H9 (cell line): ENCODE results near the gene CXCL6. TPM values are rescaled to one million over a fixed set of nuclear protein-coding genes. Genes with fewer than 3 reads are reported as not detected.

Source experiments
- DNase-seq: peaks from one replicate; pipeline ENCODE4 v3.0.0-alpha.2; 2017
- H2AFZ ChIP-seq: one replicate; pipeline ENCODE4 v1.6.1; 2013; ENCODE audit warnings: mild to moderate bottlenecking, low read length, control low read depth, moderate library complexity
- H2AK5ac ChIP-seq: 2 replicates; pipeline ENCODE4 v1.6.1; 2013; ENCODE audit warnings: low read length, control low read depth, mixed read lengths; ENCODE audit not compliant: insufficient read length
- H2BK120ac ChIP-seq: one replicate; pipeline ENCODE4 v1.6.1; 2013; ENCODE audit warnings: low read depth, mild to moderate bottlenecking, low read length, control low read depth, inconsistent platforms; ENCODE audit not compliant: poor library complexity, severe bottlenecking
- H2BK12ac ChIP-seq: 2 replicates; pipeline ENCODE4 v1.6.1; 2013; ENCODE audit warnings: low read length, control low read depth, mixed read lengths, low read depth; ENCODE audit not compliant: insufficient read length
- H2BK15ac ChIP-seq: 2 replicates; pipeline ENCODE4 v1.6.1; 2013; ENCODE audit warnings: low read depth, low read length, control low read depth
- H2BK20ac ChIP-seq: one replicate; pipeline ENCODE4 v1.6.1; 2013; ENCODE audit warnings: low read depth, mild to moderate bottlenecking, low read length, control low read depth, inconsistent platforms; ENCODE audit not compliant: poor library complexity, severe bottlenecking
- H2BK5ac ChIP-seq: 2 replicates; pipeline ENCODE4 v1.6.1; 2013; ENCODE audit warnings: low read length, control low read depth, mixed read lengths; ENCODE audit not compliant: insufficient read length
- H3K14ac ChIP-seq: 2 replicates; pipeline ENCODE4 v1.6.1; 2013; ENCODE audit warnings: low read length, control low read depth; ENCODE audit not compliant: insufficient read depth
- H3K18ac ChIP-seq: 2 replicates; pipeline ENCODE4 v1.6.1; 2013; ENCODE audit warnings: low read depth, mild to moderate bottlenecking, mixed read lengths, low read length, control low read depth; ENCODE audit not compliant: insufficient read length
- H3K23ac ChIP-seq: 2 replicates; pipeline ENCODE4 v1.6.1; 2013; ENCODE audit warnings: low read length, control low read depth, mixed read lengths, low read depth; ENCODE audit not compliant: insufficient read length
- H3K23me2 ChIP-seq: 2 replicates; pipeline ENCODE4 v1.6.1; 2013; ENCODE audit warnings: low read depth, mild to moderate bottlenecking, mixed read lengths, low read length, control low read depth; ENCODE audit not compliant: insufficient read length, poor library complexity, severe bottlenecking
- H3K27ac ChIP-seq: 2 replicates; pipeline ENCODE4 v1.5.1; 2013; ENCODE audit warnings: low read length, control low read depth, mixed read lengths, low read depth; ENCODE audit not compliant: insufficient read length
- H3K27me3 ChIP-seq: 2 replicates; pipeline ENCODE4 v1.6.1; 2013; ENCODE audit warnings: low read length, control low read depth, inconsistent platforms; ENCODE audit not compliant: insufficient read depth
- H3K4ac ChIP-seq: 2 replicates; pipeline ENCODE4 v1.6.1; 2013; ENCODE audit warnings: low read depth, mild to moderate bottlenecking, control low read depth, inconsistent platforms, low read length, moderate library complexity
- H3K4me1 ChIP-seq: 2 replicates; pipeline ENCODE4 v1.6.1; 2013; ENCODE audit warnings: low read length, control low read depth, inconsistent platforms; ENCODE audit not compliant: insufficient read depth
- H3K4me2 ChIP-seq: 2 replicates; pipeline ENCODE4 v1.6.1; 2013; ENCODE audit warnings: low read length, control low read depth, mixed read lengths; ENCODE audit not compliant: insufficient read length, insufficient read depth
- H3K56ac ChIP-seq: 2 replicates; pipeline ENCODE4 v1.6.1; 2013; ENCODE audit warnings: low read depth, mild to moderate bottlenecking, mixed read lengths, low read length, control low read depth; ENCODE audit not compliant: insufficient read length
- H3K79me1 ChIP-seq: 2 replicates; pipeline ENCODE4 v1.6.1; 2013; ENCODE audit warnings: low read depth, mild to moderate bottlenecking, moderate library complexity, low read length, control low read depth, inconsistent platforms; ENCODE audit not compliant: insufficient read depth, poor library complexity, severe bottlenecking
- H3K79me2 ChIP-seq: 2 replicates; pipeline ENCODE4 v1.6.1; 2013; ENCODE audit warnings: low read length, control low read depth, inconsistent platforms; ENCODE audit not compliant: insufficient read depth
- H3K9ac ChIP-seq: 2 replicates; pipeline ENCODE4 v1.6.1; 2013; ENCODE audit warnings: low read length, control low read depth, mixed read lengths; ENCODE audit not compliant: insufficient read length; ENCODE audit errors: extremely low read depth
- H3K9me3 ChIP-seq: one replicate; pipeline ENCODE4 v1.6.1; 2013; ENCODE audit warnings: low read depth, low read length, inconsistent platforms; ENCODE audit not compliant: control insufficient read depth
- H3T11ph ChIP-seq: one replicate; pipeline ENCODE4 v1.6.1; 2013; ENCODE audit warnings: mild to moderate bottlenecking, low read length, control low read depth, inconsistent platforms
- H4K20me1 ChIP-seq: one replicate; pipeline ENCODE4 v1.6.1; 2013; ENCODE audit not compliant: control insufficient read depth, insufficient read length, insufficient read depth
- H4K5ac ChIP-seq: 2 replicates; pipeline ENCODE4 v1.6.1; 2013; ENCODE audit warnings: low read depth, mild to moderate bottlenecking, mixed read lengths, low read length, control low read depth; ENCODE audit not compliant: insufficient read length
- H4K8ac ChIP-seq: replicated peaks from 2 replicates; pipeline ENCODE4 v1.6.1; 2013; ENCODE audit warnings: low read length, control low read depth, mixed read lengths, low read depth; ENCODE audit not compliant: insufficient read length
- H4K91ac ChIP-seq: 2 replicates; pipeline ENCODE4 v1.6.1; 2013; ENCODE audit warnings: low read depth, mild to moderate bottlenecking, moderate library complexity, mixed read lengths, low read length, control low read depth; ENCODE audit not compliant: insufficient read length
- H3K27ac Mint-ChIP-seq, 3 experiments: 2 replicates in 2 of 3; 3 replicates in 1 of 3; pipeline ENCODE4 v1.8.0; 2020 to 2021; ENCODE audit warnings: mixed read lengths in 3 of 3, mild to moderate bottlenecking in 1 of 3, moderate library complexity in 1 of 3
- H3K27me3 Mint-ChIP-seq: 2 replicates; pipeline ENCODE4 v1.8.0; 2021; ENCODE audit warnings: low read depth, mild to moderate bottlenecking, moderate library complexity, mixed read lengths
- H3K36me3 Mint-ChIP-seq, 3 experiments: 2 replicates in 2 of 3; 3 replicates in 1 of 3; pipeline ENCODE4 v1.8.0; 2020 to 2021; ENCODE audit warnings: low read depth in 3 of 3, mixed read lengths in 3 of 3; ENCODE audit not compliant: insufficient read depth in 1 of 3
- H3K4me1 Mint-ChIP-seq, 2 experiments: 2 replicates each; pipeline ENCODE4 v1.8.0; 2020; ENCODE audit warnings: mixed read lengths in 2 of 2
- H3K4me3 Mint-ChIP-seq, 2 experiments: 2 replicates in 1 of 2; 3 replicates in 1 of 2; pipeline ENCODE4 v1.8.0; 2020 to 2021; ENCODE audit warnings: mild to moderate bottlenecking in 2 of 2, mixed read lengths in 2 of 2, moderate library complexity in 1 of 2
- H3K9me3 Mint-ChIP-seq, 2 experiments: 2 replicates in 1 of 2; 3 replicates in 1 of 2; pipeline ENCODE4 v1.8.0; 2020; ENCODE audit warnings: mild to moderate bottlenecking in 2 of 2, mixed read lengths in 2 of 2, moderate library complexity in 1 of 2
- WGBS: extraction: QIAGEN DNeasy Blood & Tissue Kit; methylation state at CpG from one replicate; pipeline ENCODE4 v1.1.7; 2013; ENCODE audit warnings: missing lambda C conversion rate, low lambda C conversion rate, mixed read lengths; ENCODE audit not compliant: insufficient read length; ENCODE audit errors: extremely low coverage; 5-methylcytosine and 5-hydroxymethylcytosine counted together
- total RNA-seq: library from RNA; stranded (reverse); gene quantifications from 2 replicates; pipeline ENCODE4 v1.2.1, GENCODE V29; 2021
- TF ChIP-seq, protein P1 (sequence below): fragments of 200-600 bp; sonication (generic); conservative IDR thresholded peaks from 3 replicates; pipeline ENCODE4 v1.8.0; 2021; ENCODE audit warnings: antibody characterized with exemption, mild to moderate bottlenecking

Gene CXCL6
- total RNA-seq, 1 experiment from 2014 or later = 0.85 TPM

DNA sequence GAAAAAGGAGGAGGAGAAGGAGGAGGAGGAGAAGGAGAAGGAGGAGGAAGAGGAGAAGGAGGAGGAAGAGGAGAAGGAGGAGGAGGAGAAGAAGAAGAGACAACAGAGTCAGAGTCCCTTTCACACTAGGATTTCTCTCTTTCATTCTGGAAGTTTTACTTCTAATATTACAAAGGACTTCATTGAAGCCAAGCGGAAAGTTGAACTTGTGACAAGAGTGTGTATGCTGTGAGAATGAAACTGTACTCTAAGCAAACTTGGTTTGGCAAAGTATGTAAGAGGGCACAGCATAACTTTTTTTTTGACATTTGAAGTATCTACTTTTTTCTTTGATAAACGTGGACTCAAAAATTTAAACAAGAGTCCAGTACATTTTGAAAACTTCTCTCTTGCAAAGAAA, 48.1 kb upstream of the CXCL6 start:
- H4K8ac ChIP-seq = no peak overlapping the region
- Mint-ChIP-seq H3K27me3 (no peaks in the 10 kb centered on the region; the same call in 1 of the 2 replicates), H3K4me3 (no peak overlapping the region), H3K4me1 (no peaks in the 10 kb centered on the region), H3K27ac (no peak overlapping the region), H3K36me3 (no peaks in the 10 kb centered on the region), H3K9me3 (no peaks in the 10 kb centered on the region; a peak in 1 of 5 replicates)
- no peak overlapping the region for H3K56ac ChIP-seq
- H4K91ac ChIP-seq = no peak overlapping the region
- H2BK15ac ChIP-seq = no peak overlapping the region
- no peak overlapping the region for H3K4me2 ChIP-seq
- H2BK5ac ChIP-seq = no peak overlapping the region
- H4K20me1 ChIP-seq = no peaks in the 10 kb centered on the region
- H3K23me2 ChIP-seq = no peaks in the 10 kb centered on the region
- H3K4me1 ChIP-seq = no peaks in the 10 kb centered on the region
- no peaks in the 10 kb centered on the region for H3K27me3 ChIP-seq
- H3K4ac ChIP-seq = no peak overlapping the region
- no peaks in the 10 kb centered on the region for H3K79me2 ChIP-seq
- H4K5ac ChIP-seq = no peak overlapping the region
- no peaks in the 10 kb centered on the region for H3K9me3 ChIP-seq
- H2BK20ac ChIP-seq = no peak overlapping the region
- no CpG with 5 or more reads among the region's 2 CpGs for WGBS
- no peak overlapping the region for H3K9ac ChIP-seq
- H2BK120ac ChIP-seq = no peak overlapping the region
- H3K79me1 ChIP-seq = no peaks in the 10 kb centered on the region
- H2AK5ac ChIP-seq = no peak overlapping the region
- H3K18ac ChIP-seq = no peak overlapping the region
- no peak overlapping the region for H2BK12ac ChIP-seq
- no peak overlapping the region for H3T11ph ChIP-seq
- H3K27ac ChIP-seq = no peak overlapping the region
- H3K23ac ChIP-seq = no peak overlapping the region
- no peak for DNase-seq
- no peak overlapping the region for H2AFZ ChIP-seq
- TF ChIP-seq, protein P1, sequence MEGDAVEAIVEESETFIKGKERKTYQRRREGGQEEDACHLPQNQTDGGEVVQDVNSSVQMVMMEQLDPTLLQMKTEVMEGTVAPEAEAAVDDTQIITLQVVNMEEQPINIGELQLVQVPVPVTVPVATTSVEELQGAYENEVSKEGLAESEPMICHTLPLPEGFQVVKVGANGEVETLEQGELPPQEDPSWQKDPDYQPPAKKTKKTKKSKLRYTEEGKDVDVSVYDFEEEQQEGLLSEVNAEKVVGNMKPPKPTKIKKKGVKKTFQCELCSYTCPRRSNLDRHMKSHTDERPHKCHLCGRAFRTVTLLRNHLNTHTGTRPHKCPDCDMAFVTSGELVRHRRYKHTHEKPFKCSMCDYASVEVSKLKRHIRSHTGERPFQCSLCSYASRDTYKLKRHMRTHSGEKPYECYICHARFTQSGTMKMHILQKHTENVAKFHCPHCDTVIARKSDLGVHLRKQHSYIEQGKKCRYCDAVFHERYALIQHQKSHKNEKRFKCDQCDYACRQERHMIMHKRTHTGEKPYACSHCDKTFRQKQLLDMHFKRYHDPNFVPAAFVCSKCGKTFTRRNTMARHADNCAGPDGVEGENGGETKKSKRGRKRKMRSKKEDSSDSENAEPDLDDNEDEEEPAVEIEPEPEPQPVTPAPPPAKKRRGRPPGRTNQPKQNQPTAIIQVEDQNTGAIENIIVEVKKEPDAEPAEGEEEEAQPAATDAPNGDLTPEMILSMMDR = no peak
- H3K14ac ChIP-seq = no peak overlapping the region
